NCI-H510A treated with DMSO at 0.1 percent for 48 hours (cell line): Measurements from ENCODE around the gene SLC9A9.
"Not testable (repeated sequence)": the region's sequence is repeated elsewhere in the genome, so short reads cannot be mapped to it uniquely, and the experiment has no call there.

ENCODE experiments used
- DNase-seq: peaks from one replicate; lab custom pipeline; 2025; lab: John Stamatoyannopoulos, UW

SLC9A9 gene

DNA sequence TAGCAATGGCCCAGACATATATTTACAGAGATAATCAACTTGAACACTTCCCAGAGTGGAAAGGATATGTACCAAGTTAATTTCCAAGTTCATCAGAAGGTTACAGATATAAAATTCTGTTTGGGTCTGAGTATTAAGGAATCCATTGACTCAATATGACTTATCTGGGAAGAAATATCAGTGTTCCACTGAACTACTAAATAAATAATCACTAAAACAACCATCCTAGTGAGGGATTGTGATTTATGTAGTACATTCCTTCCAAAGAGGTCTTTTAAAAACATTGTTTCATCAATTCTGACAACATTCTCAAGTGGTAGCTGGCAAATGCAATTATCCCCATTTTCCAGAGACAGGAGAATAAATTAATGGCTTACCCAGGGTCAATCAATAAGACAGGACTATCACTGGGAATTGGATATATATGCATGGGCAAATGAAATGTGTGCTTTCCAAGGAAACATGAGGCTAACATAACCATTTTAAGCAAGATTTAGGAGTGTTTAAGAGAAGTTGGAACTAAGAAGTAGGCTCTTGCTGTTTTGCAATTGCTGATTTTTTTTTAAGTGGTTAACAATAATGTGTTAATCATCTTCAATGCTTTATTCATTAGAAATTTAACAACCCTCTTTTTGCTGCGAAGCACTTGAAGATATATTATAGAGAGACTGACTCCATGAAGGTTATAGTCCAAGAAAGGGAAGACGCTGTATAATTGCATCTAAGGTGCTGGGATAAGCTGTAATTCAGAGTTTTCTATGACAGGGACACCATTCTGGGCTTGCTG, 37.9 kb downstream of the SLC9A9 start:
- no peak for DNase-seq

DNA sequence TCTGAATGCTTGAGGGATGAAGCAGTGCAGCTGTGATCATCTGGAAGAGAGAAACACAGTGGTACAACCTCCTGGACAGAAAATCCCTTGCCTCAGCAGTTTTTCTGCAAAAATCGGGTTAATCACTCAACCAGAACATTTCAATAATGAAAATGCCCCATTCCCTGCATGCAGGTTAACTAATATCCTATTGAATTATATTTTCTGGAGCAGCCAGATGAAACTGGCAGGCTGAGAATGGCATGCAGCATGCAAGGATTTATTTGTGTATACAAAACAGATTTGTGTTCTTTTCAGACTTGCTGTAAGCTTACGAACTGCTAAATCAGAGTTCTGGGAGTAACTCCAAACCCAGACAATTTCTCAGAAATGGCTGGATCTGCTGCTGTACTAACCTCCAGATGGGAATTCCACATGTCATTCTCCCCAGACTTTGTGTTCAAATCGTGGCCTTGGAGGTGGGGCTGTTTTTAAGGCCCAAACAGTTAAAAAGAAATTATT, 39.1 kb downstream of the SLC9A9 start:
- DNase-seq: no peak

GRCh38 chr3:143808030-143808429, 40.2 kb downstream of the SLC9A9 start:
- DNase-seq: no peak

DNA sequence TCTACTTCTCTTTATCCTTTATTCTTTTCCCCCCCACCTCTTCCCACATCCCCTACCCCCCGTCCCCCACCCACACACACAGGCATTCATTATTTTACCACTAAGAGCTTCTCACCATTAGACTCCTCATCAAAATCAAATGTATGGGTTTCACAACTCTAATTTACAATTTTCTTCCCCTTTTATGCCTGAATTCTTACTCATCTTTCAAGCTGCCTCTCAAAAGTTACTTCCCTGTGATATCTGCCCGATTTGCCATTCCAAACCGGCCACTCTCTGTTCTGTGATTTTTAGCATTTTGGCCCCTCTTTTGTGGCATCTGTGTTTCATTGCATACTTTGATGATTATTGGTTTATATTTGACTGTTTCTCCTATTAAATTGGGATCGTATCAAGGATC, 42.2 kb downstream of the SLC9A9 start:
- DNase-seq: no peak

- not testable (repeated sequence) for DNase-seq
These were observed 42.8 kb downstream of the SLC9A9 start for GRCh38 chr3:143805476-143805875.

- not testable (repeated sequence) for DNase-seq
These were observed 47.2 kb downstream of the SLC9A9 start for GRCh38 chr3:143801046-143801445.

DNA sequence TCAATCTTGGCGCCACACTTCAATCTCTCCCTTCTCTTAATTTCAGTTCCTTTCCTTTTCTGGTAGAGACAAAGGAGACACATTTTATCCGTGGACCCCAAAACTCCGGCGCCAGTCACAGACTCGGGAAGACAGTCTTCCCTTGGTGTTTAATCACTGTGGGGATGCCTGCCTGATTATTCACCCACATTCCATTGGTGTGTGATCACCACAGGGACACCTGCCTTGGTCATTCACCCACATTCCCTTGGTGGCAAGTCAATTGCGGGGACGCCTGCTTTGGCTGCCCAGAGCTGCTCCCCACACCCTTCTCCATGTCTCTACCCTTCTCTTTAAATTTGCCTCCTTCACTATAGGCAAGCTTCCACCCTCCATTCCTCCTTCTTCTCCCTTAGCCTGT, 50.1 kb downstream of the SLC9A9 start:
- DNase-seq: not testable (repeated sequence)

GRCh38 chr3:143795874-143796273, 52.4 kb downstream of the SLC9A9 start:
- peak; percentile 4 for DNase-seq

DNA sequence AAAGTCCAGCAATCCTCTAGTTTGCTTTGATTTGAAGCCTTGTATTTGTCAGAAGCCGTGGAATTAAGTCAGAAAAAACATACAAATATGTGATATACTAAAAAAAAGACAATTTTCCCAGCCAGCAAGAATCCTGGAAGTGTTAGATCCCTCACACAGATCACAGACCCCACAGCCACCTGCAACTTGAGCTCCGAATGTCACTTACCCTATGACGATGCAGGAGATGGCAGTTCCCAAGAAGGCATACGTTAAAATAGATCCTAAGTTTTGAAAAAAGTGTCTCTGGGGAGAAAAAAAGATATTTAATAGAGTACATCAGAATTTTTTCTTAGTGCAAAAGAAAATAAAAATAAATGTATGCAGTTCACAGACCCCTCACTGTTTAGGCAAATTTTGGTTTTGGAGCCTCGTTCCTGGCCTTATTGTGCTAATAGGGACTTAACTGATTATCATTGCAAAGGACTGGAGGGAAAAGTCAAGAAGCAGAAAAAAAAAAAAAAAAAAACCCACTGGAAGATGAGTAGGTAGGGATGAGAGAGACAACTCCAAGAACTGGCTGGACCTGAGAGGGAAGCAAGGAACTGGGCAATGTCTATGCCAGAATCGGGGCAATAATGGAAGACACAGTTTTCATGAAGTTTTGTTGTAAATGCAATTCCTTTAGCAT, 53.3 kb downstream of the SLC9A9 start:
- no peak for DNase-seq

- no peak for DNase-seq
These were observed 54.3 kb downstream of the SLC9A9 start for GRCh38 chr3:143793971-143794370.

- DNase-seq: no peak
These were observed 56.9 kb downstream of the SLC9A9 start for GRCh38 chr3:143791386-143791785.

- DNase-seq: no peak
These were observed 61.8 kb downstream of the SLC9A9 start for GRCh38 chr3:143786219-143787191.

DNA sequence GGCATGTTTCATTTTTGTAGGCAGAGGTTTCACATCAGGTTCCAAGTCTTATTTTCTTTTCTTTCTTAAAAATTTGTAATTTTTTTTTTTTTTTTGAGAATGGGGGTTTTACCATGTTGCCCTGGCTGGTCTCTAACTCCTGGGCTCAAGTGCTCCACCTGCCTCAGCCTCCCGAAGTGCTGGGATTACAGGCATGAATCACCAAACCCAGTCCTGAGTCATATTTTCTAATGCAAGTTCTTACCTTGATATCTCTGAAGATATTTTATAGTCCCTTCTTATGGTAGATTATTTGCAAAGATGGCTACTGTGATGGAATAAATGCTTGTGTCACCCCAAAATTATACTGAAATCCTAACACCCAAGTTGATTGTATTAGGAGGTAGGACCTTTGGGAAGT, 63.8 kb downstream of the SLC9A9 start:
- no peak for DNase-seq

GRCh38 chr3:143783851-143784370, 64.4 kb downstream of the SLC9A9 start:
- no peak for DNase-seq

DNA sequence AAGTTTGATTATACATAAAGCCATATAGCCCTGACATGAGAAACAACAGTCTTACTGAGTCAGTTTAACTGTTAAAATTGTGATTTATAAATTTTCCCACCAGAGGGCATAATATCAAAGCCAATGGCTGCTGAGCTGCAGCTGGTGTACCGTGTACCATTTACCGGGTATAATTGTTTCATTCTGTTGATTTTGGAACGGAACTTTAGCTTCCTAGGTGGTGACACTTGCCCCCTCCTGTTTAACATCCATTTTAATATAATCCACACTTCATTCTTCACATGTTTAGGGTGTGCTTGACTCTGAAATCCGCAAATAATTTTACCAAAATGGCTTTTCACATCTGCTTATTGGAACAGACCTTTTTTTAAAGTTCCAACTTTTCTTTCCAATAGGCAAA, 72.8 kb downstream of the SLC9A9 start:
- DNase-seq: peak; percentile 51

DNA sequence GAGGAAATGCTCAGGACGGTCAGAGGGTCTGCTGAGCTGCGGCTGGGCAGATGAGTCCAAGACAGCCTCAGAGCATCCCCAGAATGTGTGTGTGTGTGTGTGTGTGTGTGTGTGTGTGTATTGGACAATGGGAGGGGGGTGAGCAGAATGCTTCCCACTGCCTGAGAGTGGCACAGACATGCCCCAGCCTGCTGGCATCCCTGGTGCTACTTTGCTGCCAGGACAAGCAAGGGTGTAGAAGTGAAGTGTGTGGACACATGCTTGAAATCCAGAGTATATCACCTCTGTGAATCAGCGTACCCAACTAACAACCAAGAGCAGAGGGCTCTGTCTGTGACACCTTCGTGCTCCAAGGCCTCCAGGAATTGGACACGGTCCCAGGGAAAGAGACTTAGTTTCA, 76.3 kb downstream of the SLC9A9 start:
- DNase-seq: no peak

GRCh38 chr3:143771258-143771657, 77.0 kb downstream of the SLC9A9 start:
- DNase-seq: no peak

DNA sequence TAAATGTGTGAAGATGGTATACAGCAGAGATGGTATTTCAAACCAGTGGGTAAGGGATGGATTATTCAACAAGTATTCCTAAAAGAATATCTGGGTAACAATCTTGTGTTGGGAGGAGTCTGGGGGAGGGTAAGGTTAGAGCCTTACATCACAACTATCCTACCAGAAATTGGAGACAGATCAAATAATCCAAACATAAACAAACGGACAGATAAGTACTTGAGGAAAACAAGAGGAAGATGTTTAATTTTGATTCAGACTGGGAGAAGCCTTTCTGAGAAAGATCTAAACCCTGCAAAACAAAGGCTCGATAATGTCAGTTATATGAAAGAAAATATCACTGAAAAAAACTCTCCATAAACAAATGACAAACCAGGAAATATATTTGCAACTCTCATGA, 77.9 kb downstream of the SLC9A9 start:
- DNase-seq: peak; percentile 15

DNA sequence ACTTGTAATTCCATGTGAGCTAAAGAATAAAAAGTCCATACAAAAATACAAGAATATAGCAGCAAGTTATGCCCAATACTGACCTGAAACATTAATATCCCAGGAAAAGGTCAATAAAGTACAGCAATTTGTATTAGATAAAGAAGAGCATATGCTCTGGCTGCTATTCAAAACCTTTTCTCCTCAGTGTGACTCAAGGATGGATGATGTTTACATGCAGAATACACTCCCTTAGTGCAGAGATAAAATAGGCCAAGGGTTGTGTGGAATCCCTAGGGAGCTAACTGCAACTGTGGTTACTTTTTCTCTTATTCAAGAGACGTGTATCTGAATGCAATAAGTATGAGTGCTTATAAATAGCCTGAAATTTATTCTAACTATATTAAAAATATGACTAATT, 78.7 kb downstream of the SLC9A9 start:
- DNase-seq: no peak

- no peak for DNase-seq
These were observed 83.4 kb downstream of the SLC9A9 start for GRCh38 chr3:143764840-143765239.

DNA sequence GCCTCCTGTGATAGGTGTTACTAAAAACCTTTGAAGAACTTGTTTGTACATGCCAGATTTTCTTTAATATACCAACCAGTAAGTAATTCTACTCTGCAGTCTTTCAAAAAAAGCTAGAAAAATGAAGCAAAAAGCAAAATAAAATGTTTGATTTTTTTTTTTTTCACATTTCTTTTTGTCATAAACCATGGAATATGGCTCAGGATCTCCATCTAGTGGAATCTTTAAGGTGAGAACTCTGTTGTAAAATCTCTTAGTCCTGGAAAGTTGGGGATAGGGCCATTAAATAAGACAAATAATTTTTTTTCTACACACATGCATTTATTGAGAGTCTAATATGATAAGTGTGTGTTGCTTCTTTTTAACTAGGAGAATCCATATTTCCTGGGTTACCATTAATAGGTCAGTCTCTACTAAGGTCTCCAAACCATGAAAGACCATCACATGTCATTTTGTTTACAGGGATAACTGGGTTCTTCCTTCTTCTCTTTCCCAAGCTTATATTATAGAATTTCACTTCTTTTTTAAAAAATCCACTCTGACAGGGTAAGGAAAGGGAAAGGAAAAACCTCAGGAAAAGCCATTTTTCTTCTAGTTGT, 84.6 kb downstream of the SLC9A9 start:
- peak; percentile 14 for DNase-seq

GRCh38 chr3:143757691-143758090, 90.6 kb downstream of the SLC9A9 start:
- no peak for DNase-seq
